Lower leg skin (tissue), 4 donors: ENCODE data around the gene ORC4. TPM values are rescaled to one million over a fixed set of nuclear protein-coding genes. Genes with fewer than 3 reads are reported as not detected.

Experiments used
- DNase-seq, 2 donors: peaks; one replicate each; pipeline ENCODE4 v3.0.0-alpha.2; 2019; ENCODE audit warnings: low spot score in 2 of 2
- H3K4me3 ChIP-seq: fragments of 200-600 bp; sonication (generic); 2 replicates; pipeline ENCODE4 v1.5.1; 2017; ENCODE audit warnings: mild to moderate bottlenecking, low read depth; ENCODE audit not compliant: poor library complexity, severe bottlenecking
- CTCF ChIP-seq, 3 donors: fragments of 450-650 bp; IDR thresholded peaks; one replicate each; pipeline ENCODE4 v1.5.1; 2016; ENCODE audit warnings: antibody characterized with exemption in 3 of 3, mild to moderate bottlenecking in 3 of 3, moderate library complexity in 2 of 3
- POLR2A ChIP-seq, 2 donors: fragments of 450-650 bp; IDR thresholded peaks; one replicate each; pipeline ENCODE4 v1.6.1; 2016 to 2017; ENCODE audit warnings: antibody characterized with exemption in 2 of 2, mild to moderate bottlenecking in 1 of 2, moderate library complexity in 1 of 2
- WGBS, 2 donors: methylation state at CpG; one replicate each; pipeline ENCODE4 v1.1.5; 2018; 5-methylcytosine and 5-hydroxymethylcytosine counted together
- intact Hi-C: fragments of 100-400 bp; cut with DNase I; formaldehyde crosslinking; loops from one replicate; pipeline ENCODE4 v1.15.0; 2023; ENCODE audit warnings: low total_unique reads
- total RNA-seq, 4 donors: library from RNA; depleted of rRNA; stranded (reverse); fragments of >200 nt; gene quantifications; one replicate each; pipeline ENCODE4 v1.1.0, GENCODE V29; 2016

The ORC4 gene
- total RNA-seq, 4 donors from 2014 or later, result 21.6 to 59.4 (median 38.8) TPM

DNA sequence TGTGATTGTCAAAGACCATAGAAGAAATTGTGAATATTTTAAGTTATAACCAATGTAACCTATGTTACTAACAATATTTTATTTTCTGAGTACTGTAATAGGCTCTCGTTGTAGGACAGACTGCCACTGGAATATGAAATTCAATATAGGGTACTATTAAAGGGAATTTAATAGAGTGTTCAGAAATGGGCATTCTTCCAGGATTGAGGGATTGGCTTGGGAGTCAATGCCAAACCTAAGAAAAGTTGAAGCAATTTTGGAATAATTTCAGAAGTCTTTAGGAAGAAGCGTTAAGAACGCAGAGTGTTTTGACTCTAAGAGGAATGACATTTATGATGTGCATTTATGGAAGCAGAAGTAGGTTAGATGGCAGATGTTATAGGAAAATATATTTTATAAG is 96.7 kb downstream of the ORC4 start:
- DNase-seq, result no peak
- whole genome bisulfite sequencing, 2 donors, result 47% methylated on average over 3 of the region's 3 CpGs
- H3K4me3 ChIP-seq, result no peak overlapping the region
- TF ChIP-seq POLR2A (IDR thresholded peaks at IDR 0.05), result no peak
- no peak for TF ChIP-seq CTCF (IDR thresholded peaks at IDR 0.05)
- intact Hi-C loops, result no loop called here

- no peak for DNase-seq
- WGBS, 2 donors, result 80 to 88% methylated on average over 4 of the region's 4 CpGs
- TF ChIP-seq POLR2A (IDR thresholded peaks at IDR 0.05) (no peak), CTCF (IDR thresholded peaks at IDR 0.05) (no peak)
- intact Hi-C loops, result loop anchor here (10.0 kb wide), 1 partner anchor 832 kb away; no protein-coding TSS in a partner anchor
- no peak overlapping the region for H3K4me3 ChIP-seq
These were observed 103.4 kb downstream of the ORC4 start for GRCh38 chr2:147917161-147917560.

GRCh38 chr2:147916723-147917122 is 103.8 kb downstream of the ORC4 start:
- no peak for DNase-seq
- intact Hi-C loops, result loop anchor here (10.0 kb wide), 1 partner anchor 832 kb away; no protein-coding TSS in a partner anchor
- TF ChIP-seq CTCF (IDR thresholded peaks at IDR 0.05), result no peak
- no peak for TF ChIP-seq POLR2A (IDR thresholded peaks at IDR 0.05)
- H3K4me3 ChIP-seq, result no peak overlapping the region
- 89 to 91% methylated on average over 4 of the region's 4 CpGs for WGBS, 2 donors

- DNase-seq, result no peak
- H3K4me3 ChIP-seq, result no peak overlapping the region
- WGBS, 2 donors, result 84 to 86% methylated on average over 2 of the region's 2 CpGs
- TF ChIP-seq CTCF (IDR thresholded peaks at IDR 0.05), result no peak
- TF ChIP-seq POLR2A (IDR thresholded peaks at IDR 0.05), result no peak
- intact Hi-C loops, result loop anchor here (10.0 kb wide), 1 partner anchor 831 kb away; no protein-coding TSS in a partner anchor
These were observed 104.5 kb downstream of the ORC4 start for GRCh38 chr2:147916067-147916466.

GRCh38 chr2:147913701-147914480 is 106.6 kb downstream of the ORC4 start:
- intact Hi-C loops, result loop anchor here (10.0 kb wide), 1 partner anchor 829 kb away; no protein-coding TSS in a partner anchor
- TF ChIP-seq CTCF (IDR thresholded peaks at IDR 0.05) (no peak), POLR2A (IDR thresholded peaks at IDR 0.05) (no peak)
- DNase-seq, result no peak

More at GRCh38 chr2:147913701-147914480, 106.6 kb downstream of the ORC4 start:
- 34 to 39% methylated on average over 3 of the region's 3 CpGs for WGBS, 2 donors
- H3K4me3 ChIP-seq, result no peak overlapping the region
